Caki2 (cell line): ENCODE data around the gene SCG3. TPM values are rescaled to one million over a fixed set of nuclear protein-coding genes. Genes with fewer than 3 reads are reported as not detected.

Experiments used
- DNase-seq: peaks from one replicate; pipeline ENCODE4 v3.0.0-alpha.2; 2015; ENCODE audit warnings: low read depth
- in situ Hi-C: cut with HindIII; loops from 2 replicates; pipeline ENCODE4 v1.10.0; 2016; ENCODE audit warnings: low sequenced_read_pairs, low pct_unique_long_range_greater_than_20kb, mixed read lengths
- total RNA-seq: library from RNA; depleted of rRNA; stranded (reverse); fragments of >200 nt; shearing (Covaris generic); gene quantifications from 2 replicates; pipeline ENCODE4 v1.2.3, GENCODE V29; 2014; ENCODE audit warnings: low replicate concordance

SCG3 gene
- total RNA-seq, 1 experiment from 2014 or later = not detected

DNA sequence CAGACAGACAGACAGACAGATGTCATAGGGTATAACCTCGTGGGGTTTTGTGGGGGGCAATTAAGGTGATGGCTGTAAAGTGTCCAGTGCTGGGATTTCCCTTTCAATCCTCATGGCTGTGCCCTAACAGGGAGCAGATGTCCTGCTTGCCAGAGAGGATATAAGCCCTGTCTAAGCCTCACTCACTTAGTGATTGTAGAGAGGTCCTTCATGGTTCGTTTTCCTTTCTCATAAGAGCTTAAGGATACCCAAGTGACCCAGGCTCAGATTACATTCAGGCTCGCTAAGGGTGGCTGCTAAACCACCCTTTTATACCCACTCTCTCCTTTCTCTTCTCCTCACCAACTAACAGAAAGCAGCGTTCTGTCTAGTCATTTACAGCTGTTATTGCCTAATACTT, 36.9 kb downstream of the SCG3 start:
- no peak for DNase-seq
- in situ Hi-C loops = no loop called here

DNA sequence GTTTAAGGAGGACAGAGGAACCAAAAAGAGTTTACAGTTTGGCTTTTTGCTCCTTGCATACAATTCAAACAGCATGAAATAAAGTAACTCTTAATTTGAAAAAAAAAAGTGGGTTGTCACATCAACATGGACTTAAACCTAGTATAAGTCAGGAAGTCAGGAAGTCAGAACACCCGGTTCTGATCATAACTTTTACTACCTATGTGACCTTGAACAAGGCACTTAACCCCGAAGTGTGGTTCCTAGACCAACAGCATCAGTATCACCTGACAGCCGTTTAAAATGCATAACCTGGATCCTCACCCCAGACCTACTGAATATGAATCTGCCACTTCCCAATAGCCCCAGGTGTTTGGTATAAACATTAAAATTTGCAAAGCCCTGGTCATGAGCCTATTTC, 37.4 kb downstream of the SCG3 start:
- no peak for DNase-seq
- in situ Hi-C loops = no loop called here

DNA sequence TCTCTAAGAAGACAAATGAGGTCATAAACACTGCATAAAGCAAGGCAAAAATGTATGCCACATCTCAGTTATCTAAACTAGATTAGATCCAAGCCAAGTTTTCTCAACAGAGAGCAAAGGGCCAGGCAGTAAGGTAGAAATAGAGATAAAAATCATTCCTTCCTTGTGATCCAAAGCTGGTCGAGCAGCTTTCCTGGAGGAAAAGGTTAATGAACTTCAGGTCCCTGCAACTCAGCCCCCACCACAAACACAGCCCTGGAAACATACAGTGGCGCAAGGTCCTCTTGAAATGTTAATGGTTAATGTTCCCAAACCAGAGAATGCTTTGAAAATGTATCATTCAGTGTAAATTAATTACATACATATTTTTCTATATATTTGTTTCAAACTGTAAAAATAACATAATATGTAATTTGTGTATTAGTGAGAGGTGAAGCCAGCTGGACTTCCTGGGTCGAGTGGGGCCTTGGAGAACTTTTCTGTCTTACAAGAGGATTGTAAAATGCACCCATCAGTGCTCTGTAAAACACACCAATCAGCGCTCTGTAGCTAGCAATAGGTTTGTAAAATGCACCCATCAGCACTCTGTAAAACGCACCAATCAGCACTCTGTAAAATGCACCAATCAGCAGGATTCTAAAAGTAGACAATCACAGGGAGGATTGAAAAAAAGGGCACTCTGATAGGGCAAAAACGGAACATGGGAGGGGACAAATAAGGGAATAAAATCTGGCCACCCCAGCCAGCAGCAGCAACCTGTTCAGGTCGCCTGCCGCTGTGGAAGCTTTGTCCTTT, 39.1 kb downstream of the SCG3 start:
- in situ Hi-C loops = no loop called here
- DNase-seq = no peak

DNA sequence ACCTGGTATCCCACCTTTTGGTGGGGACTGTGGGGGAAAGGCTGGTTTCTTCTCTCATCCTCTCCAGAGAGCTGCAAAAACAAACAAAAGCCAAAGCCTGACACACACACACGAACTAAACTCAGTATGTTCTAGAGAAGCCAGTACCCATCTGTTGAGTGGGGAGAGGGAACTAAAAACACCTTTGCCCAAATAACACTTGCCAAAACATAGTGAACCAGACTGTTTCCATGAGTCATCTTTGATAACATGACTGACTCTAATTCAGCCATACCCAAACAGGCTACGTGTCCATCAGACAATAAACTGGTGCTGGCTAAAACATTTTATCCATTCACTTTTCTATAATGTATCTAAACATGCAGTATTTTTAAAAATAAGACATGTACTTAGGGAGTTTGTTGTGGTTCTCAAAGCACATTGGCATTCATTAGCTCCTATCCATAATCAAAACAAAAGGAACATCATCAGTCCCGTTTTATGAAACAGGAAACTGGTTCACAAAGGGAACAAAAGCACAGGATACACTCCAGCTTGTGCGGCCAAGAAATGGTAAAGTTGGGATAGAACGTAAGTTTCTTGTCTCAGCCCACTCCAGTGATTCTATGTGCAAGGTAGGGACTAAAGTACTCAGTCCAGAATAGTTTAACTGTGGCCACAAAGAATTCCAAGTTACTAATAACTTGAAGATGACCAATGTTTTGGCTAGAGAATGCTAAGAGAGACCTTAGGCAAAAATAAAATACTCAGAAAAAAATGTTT, 40.1 kb downstream of the SCG3 start:
- in situ Hi-C loops = no loop called here

DNA sequence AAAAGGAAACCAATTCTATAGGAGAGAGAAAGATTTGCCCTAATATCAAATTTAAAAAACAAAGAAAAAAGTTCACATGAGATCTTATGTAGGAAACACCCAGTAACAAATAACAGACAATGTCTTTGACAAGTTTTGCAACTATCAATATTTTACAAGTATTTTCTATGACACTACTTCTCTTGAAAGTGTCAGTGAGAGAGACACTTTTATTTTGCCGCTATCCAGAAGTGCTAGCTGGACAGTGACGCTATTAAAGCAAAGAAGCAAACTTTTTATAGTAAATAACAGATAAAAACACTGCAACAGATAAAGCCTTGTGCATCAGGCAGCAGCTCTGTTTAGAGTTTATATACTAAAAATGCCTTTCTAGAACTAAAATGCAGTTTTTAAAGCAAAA, 42.9 kb downstream of the SCG3 start:
- no peak for DNase-seq
- in situ Hi-C loops = no loop called here

More for the DNA sequence above, 40.1 kb downstream of the SCG3 start:
- no peak for DNase-seq

DNA sequence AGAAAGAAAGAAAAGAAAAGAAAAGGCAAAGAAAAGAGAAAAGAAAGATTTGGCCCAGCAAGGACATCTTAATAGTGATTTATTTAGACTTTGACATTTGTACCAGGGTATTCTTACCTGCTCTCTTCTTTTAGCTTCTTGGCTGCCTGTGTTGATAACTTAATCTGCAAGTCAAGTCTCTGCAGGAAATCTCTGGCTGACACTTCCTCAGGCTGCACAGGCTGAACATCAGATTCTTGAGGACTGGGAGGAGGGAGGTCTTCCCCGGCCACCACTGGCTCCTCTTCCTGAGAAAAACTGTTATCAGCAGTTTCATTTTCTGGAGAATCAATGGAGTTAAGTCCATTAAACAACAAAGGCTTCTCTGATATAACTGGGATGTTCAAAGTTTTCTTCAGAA, 43.4 kb downstream of the SCG3 start:
- no peak for DNase-seq
- in situ Hi-C loops = no loop called here

DNA sequence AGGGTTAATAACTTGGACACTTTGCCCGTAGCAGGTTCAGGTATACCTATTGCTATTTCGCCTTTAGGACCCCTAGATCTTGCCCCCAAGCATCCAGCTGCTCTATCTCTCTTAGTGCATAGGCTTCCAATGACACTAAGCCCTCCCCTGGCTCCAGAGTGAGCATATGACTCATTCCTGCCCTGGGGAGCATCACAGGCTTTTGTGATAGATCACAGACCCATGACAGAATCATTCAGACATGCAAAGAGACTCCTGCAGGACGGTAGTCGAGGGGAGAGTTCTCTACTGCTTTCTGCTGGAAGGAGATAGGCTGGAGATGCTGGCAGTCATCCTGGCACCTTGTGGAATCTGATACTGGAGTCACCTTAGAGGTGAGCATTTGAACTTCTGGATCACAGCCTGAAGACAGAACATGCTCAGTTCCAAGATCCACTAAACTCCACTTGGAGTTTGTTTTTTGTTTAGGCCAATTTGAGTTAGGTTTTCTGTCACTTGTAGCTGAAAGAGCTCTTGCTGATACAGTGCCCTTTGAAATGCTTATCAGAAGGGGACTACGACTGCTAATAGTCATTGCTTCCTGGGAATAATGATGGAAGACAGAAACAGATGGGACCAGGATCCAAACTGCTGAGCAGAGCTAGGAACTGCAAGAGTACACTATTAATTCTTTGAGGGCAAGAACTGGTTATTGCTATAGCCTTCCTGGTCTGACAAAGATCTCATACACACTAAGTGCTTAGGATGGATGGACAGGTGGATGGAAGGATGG, 45.2 kb downstream of the SCG3 start:
- peak; percentile 81 for DNase-seq
- in situ Hi-C loops = no loop called here

DNA sequence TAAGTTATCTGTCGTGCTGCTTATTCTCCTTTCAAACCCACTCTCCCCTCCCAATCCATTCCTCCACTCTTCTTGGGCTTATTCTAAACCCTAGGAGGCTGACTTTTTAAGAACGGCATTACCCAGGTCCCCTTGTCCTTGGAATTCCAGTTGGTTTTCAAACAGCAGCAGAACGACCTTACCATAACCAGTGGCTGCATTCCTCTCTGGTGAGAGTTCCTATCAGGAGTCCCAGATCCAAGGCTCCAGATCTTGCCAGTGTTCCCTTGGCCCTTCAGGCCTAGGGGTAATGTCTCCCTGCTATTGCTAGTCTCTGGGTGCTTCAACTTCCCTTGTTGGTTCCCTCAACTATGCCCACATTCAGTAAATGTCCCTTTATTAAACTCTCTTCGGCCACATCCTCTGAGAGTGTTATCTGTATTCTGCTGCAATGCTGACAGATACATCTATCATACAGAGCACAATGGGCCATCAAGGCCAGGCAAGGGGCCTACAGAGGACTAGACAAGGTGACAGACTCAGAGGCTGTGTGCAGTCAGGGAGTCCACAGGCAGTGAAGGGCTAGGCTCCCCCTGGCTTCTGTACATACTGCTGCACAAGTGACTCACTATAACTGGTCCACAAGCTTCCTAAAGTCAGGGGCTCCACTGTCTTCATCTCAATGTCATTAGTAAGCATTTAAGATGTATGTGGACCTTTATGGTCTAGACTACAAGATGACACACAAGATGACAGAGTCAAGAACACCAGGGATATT, 46.0 kb downstream of the SCG3 start:
- DNase-seq = no peak
- in situ Hi-C loops = no loop called here

DNA sequence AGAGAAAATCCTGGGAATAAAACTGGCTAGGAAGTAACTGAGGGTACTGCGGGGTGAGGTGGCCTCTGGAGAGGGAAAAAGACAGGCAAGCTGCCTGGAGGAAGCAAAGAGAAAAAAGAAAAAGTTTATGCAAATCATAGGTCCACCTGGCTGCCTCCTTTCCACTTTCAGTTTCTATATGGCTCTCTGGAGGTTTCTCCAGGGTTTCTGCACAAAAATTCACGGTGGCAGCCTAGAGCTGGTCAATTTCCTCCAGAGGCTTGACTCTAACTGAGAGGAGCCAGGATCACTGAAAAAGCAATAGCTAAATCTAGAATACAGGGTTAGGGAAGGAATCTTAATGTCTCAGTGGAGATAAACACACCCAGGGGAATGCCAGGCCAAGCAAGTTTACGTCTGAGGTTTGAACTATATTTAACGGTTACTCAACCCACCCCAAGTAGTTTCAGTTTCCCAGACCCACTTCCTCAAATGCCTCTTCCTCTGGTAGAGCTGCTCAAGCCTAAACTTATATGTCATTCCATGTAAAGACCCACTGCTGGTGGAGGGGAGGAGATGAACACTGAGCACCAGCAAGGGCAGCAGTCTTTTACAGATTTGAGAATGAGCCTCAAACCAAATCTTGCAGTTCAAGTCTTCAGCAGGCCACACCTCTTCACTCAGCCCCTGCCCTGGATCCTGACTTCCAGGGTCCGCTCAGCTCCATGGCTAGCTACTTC, 50.4 kb downstream of the SCG3 start:
- DNase-seq = no peak
- in situ Hi-C loops = no loop called here

DNA sequence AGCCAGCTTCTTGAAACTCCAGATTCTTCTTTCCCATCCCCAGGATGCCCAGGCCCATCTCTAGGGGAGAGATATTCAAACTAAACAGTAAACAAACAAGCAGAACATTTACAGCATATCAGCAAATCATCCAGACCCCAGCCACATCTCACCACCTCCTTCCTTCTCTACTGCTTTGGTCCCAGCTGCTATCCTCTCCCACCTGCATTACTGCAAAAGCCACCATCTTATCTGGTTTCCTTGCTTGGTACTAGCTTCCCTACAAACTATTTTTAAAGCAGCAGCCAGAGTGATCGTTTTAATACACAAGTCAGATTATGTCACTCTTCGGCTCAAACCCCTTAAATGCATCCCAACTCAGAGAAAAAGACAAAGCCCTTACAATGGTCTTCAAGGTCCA, 51.3 kb downstream of the SCG3 start:
- in situ Hi-C loops = no loop called here
- DNase-seq = no peak

DNA sequence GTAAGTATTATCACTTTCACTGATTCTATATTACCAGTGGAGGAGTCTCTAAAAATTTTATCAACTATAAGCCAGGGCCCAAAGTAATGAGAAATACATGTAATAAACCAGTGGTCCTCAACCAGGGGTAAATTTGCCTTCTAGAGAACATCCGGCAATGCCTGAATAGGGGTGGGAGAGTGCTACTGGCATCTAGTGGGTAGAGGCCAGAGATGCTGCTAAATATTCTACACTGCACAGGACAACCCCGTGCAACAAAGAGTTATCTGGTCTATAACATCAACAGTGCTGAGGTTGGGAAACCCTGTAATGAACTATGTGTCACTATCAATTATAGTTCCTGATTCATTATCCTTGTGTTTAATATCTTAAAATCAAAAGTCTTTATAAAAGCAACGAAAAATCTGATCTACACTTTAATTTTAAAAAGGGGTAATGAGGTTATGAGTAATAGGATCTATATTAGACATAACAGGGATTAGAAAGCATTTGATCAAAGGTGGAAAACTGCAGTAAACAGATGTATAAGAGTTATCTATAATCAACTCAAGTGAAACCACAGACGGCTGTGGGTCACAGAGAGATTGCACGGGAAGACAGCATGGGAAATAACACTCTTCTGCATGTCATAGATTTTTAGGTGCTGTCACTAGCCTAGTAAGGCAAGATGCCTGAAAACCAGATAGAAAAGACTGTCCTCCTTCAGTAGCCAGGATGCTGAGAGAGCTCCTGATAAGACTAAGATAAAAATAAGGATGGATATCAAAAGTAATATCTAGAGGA, 54.1 kb downstream of the SCG3 start:
- no peak for DNase-seq
- in situ Hi-C loops = no loop called here

DNA sequence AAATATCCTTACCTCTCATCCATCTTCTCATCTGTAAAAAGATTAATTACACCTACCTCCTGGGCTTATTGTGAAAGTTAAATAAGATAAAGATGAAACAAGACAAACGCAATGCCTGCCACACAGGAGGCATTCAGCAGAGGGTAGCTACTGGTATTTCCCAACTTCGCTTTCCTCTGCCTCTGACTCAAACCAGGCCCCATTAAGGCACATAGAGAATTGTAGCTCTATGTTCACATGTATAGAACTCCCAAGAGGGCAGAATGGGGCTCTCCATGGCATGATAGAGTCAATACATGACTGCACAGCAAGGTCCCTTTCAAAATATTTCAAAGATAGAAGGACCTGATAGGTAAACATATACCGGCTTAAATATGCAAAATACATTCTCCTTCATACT, 54.8 kb downstream of the SCG3 start:
- no peak for DNase-seq
- in situ Hi-C loops = no loop called here

DNA sequence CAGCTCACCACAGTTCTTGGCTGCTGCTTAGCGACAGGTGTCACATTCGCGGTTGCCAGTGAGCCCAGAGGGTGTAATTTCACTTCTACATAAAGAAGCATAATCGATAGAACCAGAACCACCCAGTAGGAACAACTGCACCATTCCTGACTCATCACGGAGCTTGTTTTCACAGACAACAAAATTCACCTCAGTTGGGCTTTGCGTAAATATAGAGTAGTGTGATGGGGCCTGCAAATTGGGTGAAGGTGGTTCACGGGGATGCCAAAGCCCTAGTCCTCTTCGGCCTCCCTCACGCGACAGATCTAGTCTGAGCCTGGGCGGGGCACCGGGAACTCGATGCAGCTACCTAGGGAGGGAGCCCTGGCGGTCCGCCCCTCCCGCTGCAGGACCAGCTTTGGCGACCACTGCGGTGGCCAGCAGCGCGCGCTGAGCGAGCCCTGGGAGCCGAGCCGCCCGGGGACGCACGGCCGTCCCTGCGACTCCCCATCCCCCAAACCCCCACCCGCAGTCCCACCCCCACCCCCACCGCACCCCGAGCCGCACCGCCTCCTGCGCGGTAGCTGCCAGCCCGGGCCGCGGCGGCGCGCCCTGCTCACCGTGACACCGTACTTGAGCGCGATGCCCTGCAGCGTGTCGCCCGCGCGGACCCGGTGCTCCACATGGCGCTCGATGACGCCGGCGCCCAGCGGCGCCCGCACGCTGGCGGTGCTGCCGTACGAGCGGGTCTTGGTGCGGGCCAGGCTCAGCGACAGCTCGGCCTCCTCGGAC, 55.6 kb downstream of the SCG3 start:
- in situ Hi-C loops = no loop called here
- peak; percentile 30 for DNase-seq

DNA sequence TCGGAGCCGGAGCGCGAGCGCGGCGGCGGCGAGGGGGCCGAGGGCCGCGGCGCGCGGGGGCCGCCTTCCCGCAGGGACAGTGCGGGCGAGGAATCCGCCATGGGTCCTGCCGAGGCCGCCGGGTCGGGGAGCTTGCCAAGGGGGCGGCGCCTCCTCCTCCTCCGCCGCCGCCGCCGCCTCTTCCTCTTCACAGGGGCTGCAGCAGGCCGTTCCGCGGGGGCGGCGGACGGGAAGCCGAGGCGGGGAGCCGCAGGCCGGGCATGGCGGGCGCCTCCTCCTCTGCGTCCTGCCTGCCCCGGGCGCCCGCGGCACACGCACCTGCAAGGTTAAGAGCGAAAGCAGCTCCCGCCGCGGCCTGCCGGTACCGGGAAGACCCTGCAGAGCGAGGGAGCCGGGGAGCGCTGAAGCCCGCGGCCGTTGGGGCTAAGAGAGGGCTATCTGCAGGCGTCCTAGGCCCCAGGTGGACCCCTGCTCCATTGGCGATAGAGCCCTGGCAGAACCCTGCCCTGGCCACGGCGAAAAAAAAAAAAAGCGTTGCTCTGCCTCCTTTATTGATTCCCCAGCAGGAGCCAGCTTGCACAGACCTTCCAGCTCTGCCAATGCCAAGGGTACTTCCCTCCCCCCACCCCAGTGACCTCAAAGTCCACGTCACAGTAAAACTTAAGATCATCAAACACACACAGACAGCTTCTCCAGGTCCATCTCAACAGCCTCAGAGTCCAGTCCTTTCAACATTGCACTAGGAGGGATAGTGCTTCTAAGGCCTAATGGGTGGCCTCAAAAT, 56.4 kb downstream of the SCG3 start, which contains the start of gene LYSMD2:
Gene LYSMD2, minus strand, starts transcription at position 134 of the 784 bp plus-strand sequence. Its CDS starts 33 bp downstream, at position 101.
- peak; percentile 72 for DNase-seq

DNA sequence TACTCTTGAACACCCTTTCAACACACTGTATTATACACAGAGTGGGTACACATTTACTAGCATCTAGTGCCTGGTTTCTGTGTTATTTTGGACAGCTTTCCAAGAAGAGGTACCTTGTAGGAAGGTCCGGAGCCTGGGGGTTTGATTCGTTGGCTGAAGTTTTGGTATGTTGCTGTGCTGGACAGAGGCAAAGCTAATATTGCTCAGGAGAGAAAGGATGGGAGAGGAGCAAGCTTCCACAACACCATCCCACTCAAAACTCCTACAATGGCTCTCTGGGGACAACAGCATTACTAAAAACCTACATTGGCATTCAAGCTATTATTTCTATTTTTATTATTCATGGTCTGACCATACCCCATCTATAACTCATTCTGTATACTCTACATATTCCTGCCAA, 57.2 kb downstream of the SCG3 start:
- no peak for DNase-seq
- in situ Hi-C loops = no loop called here

More for the DNA sequence above, 56.4 kb downstream of the SCG3 start, which contains the start of gene LYSMD2:
- in situ Hi-C loops = no loop called here
